ENCODE measurements around the gene ASF1B. TPM values are rescaled to one million over a fixed set of nuclear protein-coding genes. Genes with fewer than 3 reads are reported as not detected.

The ASF1B gene
- total RNA-seq, 2 experiments from 2014 or later, result 117 to 124 TPM

DNA sequence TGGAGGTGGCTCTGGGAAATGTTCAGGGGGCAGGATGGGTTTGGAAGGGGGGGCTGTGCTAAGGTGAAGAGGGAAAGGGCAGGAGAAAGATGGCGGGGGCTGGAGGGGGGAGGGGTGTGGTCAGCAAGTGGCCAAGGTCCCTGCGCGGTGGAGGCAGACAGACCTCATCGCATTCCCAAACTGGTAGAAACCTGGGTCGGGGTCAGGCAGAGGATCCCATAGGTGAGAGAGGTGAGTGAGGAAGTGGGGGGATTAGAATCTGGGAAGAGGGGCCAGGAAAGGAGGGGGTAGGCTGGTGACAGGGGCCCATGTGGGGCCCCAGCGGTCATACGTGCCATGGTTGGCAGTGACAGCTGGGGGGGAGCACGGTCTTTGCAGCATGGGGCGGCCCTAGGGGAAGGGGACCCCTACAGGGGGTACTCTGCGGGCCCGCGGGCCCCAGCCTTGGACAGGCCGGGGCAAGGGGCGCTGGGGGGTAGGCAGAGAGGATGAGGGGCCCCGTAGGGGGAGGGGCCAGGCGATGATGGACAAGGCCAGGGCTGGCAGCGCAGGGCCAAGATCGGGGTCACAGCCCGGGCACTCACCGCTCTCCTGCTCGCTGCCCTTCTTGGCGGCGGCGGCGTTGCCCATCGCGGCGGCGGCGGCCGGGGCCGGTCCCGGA lies 19.3 kb downstream of the ASF1B start:
- ATAC-seq, result peak; percentile 1
- CTCF ChIA-PET, result interaction anchor here (0.7 to 6.3 kb wide), 6 partner anchors 15 to 231 kb away, joined by 3 to 59 read pairs (median 4); partner anchors contain the start of gene ASF1B
- H3K9me3 Mint-ChIP-seq (ENCODE audit: low read depth), result no peaks in the 10 kb centered on the region
- H3K4me1 Mint-ChIP-seq, result peaks cover 45% of the 10 kb centered on the region
- peak overlapping the region; percentile 77 for H3K4me3 Mint-ChIP-seq
- DNase-seq, result peak; percentile 52
- H3K27ac Mint-ChIP-seq, result peak overlapping the region; percentile 21
- peaks cover 4% of the 10 kb centered on the region for H3K36me3 Mint-ChIP-seq
- no peaks in the 10 kb centered on the region for H3K27me3 Mint-ChIP-seq

DNA sequence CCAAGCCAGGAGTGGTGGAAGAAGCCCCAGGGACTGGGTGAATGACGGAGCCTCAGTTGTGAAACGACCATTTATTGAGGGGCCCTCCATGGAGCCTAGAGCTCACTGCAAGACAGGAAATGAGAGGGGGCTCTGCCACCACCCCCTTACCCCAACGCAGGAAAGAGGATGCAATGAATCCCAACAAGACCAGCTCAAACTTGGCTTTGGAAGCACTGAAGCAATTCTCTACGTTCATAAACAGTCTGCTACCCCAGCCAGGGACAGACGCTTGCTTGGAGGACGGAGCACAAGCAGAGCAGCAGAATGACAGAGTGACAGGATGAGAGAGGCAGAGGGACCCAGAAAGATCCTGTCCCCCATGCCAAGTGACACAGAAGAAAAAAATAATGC lies 19.9 kb downstream of the ASF1B start:
- Mint-ChIP-seq H3K36me3 (peaks cover 2% of the 10 kb centered on the region), H3K4me1 (peaks cover 47% of the 10 kb centered on the region), H3K27me3 (no peaks in the 10 kb centered on the region), H3K9me3 (ENCODE audit: low read depth) (no peaks in the 10 kb centered on the region), H3K27ac (peak overlapping the region; percentile 21), H3K4me3 (peak overlapping the region; percentile 77)
- ATAC-seq (no peak), DNase-seq (no peak)
- CTCF ChIA-PET, result interaction anchor here (1.4 to 6.3 kb wide), 5 partner anchors 15 to 236 kb away, joined by 3 to 59 read pairs (median 12); partner anchors contain the start of gene ASF1B

DNA sequence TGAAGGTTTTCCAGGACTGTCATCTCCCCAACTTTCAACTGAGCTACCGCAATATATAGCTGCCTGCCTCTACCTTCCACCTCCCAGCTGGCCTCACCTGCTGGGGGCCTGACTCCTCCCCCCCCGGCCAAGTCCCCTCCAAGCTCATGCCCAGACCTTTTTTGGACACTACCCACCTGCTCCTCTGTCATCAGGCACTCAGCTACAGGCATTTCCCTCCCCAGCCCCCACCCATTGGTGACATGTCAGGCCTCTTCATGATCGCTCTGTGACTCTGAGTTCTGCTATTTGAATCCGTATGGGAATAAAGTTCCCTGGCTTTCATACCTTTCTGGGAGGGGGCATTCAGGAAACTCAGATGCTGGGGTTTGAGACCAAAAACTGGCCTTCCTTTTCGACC lies 20.6 kb downstream of the ASF1B start:
- H3K9me3 Mint-ChIP-seq (ENCODE audit: low read depth), result no peaks in the 10 kb centered on the region
- no peak overlapping the region for H3K27ac Mint-ChIP-seq
- peaks cover 47% of the 10 kb centered on the region for H3K4me1 Mint-ChIP-seq
- no peaks in the 10 kb centered on the region for H3K36me3 Mint-ChIP-seq
- no peak for ATAC-seq
- H3K4me3 Mint-ChIP-seq, result peak overlapping the region; percentile 77
- H3K27me3 Mint-ChIP-seq, result no peaks in the 10 kb centered on the region
- CTCF ChIA-PET, result interaction anchor here (0.7 to 6.3 kb wide), 13 partner anchors 9 to 390 kb away, joined by 3 to 59 read pairs (median 4); partner anchors contain the start of gene ASF1B
- DNase-seq, result no peak

DNA sequence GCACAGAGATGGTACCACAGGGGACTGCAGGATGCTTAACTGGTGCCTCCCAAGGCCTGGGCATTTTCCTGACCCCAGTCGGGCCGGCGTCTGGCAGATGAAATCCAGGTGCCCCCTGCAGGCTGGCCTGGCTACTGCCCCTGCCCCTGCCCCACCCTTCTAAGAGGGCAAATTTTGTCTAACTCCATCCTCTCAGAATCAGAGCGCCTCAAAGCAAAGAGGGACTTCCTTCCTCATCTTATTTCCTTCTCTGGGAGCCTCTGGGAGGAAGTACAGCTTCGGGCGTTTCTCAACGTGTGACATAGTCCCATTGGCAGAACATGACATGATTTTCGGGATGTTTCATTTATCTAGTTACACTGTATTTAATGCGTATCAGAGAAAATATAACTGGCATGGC lies 21.5 kb downstream of the ASF1B start:
- Mint-ChIP-seq H3K27ac (no peak overlapping the region), H3K9me3 (ENCODE audit: low read depth) (no peaks in the 10 kb centered on the region), H3K4me3 (no peak overlapping the region), H3K27me3 (no peaks in the 10 kb centered on the region), H3K4me1 (peaks cover 47% of the 10 kb centered on the region), H3K36me3 (no peaks in the 10 kb centered on the region)
- no peak for ATAC-seq
- DNase-seq, result peak; percentile 70
- CTCF ChIA-PET, result interaction anchor here (0.7 to 6.3 kb wide), 20 partner anchors 10 to 391 kb away, joined by 3 to 59 read pairs (median 4); partner anchors contain the start of genes ASF1B and IL27RA

DNA sequence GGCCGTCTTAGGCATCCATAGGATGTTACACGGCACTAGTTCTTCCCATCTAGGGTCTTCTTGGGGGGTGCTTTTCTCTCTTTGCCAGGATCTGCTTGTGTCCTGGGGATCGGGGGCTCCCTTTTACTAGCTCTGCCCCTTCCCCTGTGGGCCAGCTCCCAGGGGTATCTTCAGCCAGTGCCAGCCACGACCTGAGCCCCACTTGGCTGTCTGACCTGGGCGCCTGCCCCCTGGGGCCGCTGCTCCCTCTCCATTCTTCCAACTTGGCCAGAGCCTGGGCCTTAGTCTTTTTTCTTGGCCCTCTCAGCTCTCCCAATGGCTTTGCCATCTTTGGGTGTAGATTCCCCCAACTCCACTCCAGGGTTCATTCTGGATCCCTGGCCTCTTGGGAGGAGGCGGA lies 21.9 kb downstream of the ASF1B start:
- Mint-ChIP-seq H3K9me3 (ENCODE audit: low read depth) (no peaks in the 10 kb centered on the region), H3K27me3 (no peaks in the 10 kb centered on the region), H3K4me3 (no peak overlapping the region), H3K4me1 (peaks cover 47% of the 10 kb centered on the region), H3K36me3 (no peaks in the 10 kb centered on the region), H3K27ac (no peak overlapping the region)
- CTCF ChIA-PET, result interaction anchor here (0.8 to 6.3 kb wide), 19 partner anchors 10 to 247 kb away, joined by 3 to 59 read pairs (median 5); partner anchors contain the start of genes ASF1B and IL27RA
- ATAC-seq (no peak), DNase-seq (no peak)

DNA sequence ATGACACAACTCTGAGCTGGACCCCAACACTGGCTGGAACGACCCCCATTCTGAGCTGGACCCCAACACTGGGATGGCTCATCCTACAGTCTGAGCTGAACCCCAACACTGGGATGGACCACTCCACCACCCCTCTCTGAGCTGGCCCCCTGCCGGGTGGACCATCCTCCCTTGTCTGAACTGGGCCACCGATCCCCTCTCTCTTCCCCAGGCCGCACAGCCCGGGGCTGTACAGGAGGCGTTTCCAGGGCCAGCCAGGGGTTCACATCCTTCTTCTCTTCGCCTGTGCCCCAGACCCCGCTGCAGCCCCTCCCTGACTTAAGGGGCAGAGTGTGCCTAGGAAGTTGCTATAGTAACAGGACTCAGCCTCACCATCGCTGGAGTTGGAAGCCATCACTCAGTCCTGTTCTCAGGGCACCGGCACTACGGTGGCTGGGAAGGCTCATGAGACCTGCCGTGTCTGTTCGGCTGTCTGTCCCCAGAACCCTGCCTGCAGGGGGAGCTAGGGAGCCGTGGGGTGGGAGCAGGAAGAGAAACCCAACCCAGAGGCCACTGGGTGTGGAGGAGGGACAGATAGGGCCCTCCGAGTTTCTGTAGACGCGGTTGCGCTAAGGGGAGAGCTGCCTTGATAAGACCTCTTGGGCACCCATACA lies 22.5 kb downstream of the ASF1B start:
- ATAC-seq (no peak), DNase-seq (peak; percentile 69)
- Mint-ChIP-seq H3K27ac (no peak overlapping the region), H3K27me3 (no peaks in the 10 kb centered on the region), H3K9me3 (ENCODE audit: low read depth) (no peaks in the 10 kb centered on the region), H3K36me3 (no peaks in the 10 kb centered on the region), H3K4me3 (no peak overlapping the region), H3K4me1 (peaks cover 44% of the 10 kb centered on the region)
- CTCF ChIA-PET, result interaction anchor here (0.8 to 6.3 kb wide), 20 partner anchors 9 to 247 kb away, joined by 3 to 59 read pairs (median 5); partner anchors contain the start of genes ASF1B and IL27RA

DNA sequence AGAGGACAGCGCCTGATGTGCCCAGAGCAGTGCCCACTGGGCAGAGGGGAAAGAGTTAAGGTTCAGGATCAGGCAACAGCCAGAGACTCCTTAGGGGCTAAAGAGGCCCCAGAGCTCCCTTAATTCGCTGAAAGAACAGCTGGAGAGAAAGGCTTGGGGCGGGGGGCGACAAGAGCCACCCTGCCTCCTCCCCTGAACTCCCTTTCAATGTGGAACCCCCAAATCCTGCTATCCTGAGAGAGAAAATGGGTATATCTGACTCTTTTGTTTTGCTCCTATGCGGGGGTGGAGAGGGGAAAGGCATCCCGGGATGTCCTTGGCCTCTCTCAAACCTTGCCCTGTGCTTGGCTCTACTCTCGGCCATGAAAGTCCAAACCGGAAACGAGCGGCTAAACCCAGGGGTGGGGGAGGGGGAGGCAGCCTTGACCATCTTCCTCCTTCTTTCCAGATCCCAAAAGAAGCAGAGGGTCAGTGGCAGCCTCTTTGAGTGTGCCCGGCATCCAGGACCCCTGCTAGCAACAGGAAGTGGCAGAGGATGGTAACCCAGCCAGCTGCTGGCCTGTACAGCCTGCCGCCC lies 23.5 kb downstream of the ASF1B start:
- H3K9me3 Mint-ChIP-seq (ENCODE audit: low read depth), result no peaks in the 10 kb centered on the region
- H3K36me3 Mint-ChIP-seq, result no peaks in the 10 kb centered on the region
- DNase-seq (no peak), ATAC-seq (no peak)
- no peak overlapping the region for H3K4me3 Mint-ChIP-seq
- CTCF ChIA-PET, result interaction anchor here (0.7 to 6.3 kb wide), 7 partner anchors 8 to 232 kb away, joined by 3 to 59 read pairs (median 8); partner anchors contain the start of gene ASF1B
- H3K27me3 Mint-ChIP-seq, result no peaks in the 10 kb centered on the region
- H3K4me1 Mint-ChIP-seq, result peaks cover 38% of the 10 kb centered on the region
- no peak overlapping the region for H3K27ac Mint-ChIP-seq

DNA sequence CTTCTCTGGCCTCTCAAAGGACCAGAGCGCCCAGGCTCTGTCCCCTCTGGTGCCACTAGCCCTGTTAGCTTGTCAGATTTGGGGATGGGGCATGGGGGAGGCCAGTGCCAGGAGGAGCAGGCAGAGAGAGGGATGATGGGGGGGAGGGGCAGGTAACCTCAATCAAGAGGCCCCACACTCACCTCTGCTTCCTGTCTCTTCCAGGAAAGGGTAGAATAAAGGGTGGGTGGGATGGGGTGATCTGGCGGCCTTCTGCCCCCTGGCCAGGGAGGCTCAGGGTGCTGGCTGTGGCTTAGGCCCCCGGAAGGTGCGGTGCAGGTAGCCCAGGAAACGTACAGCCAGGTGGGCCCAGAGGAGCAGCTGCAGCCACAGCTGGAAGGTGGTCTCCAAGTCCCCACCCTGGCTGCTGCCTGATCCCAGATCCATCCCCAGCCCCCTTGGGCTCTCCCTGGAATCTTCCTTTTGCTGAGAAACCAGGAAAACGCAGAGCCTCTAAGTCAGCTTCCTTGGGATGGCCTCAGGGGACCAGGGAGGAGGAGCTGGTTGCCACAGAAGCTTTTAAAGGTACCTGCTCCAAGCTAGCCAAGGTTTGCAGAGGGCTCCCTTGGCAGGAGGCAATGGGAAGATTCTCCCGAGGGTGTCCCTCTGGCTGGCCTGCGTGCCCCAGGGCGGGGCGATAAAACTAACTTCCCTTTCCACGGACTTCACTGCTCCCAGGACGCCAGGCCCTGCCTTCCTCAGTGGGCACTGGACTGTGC lies 24.2 kb downstream of the ASF1B start:
- H3K27me3 Mint-ChIP-seq, result no peaks in the 10 kb centered on the region
- H3K9me3 Mint-ChIP-seq (ENCODE audit: low read depth), result no peaks in the 10 kb centered on the region
- no peak for DNase-seq
- CTCF ChIA-PET, result interaction anchor here (0.7 to 6.3 kb wide), 2 partner anchors 23 to 52 kb away, joined by 3 to 59 read pairs; partner anchors contain the start of gene ASF1B
- H3K4me3 Mint-ChIP-seq, result no peak overlapping the region
- peaks cover 37% of the 10 kb centered on the region for H3K4me1 Mint-ChIP-seq
- H3K27ac Mint-ChIP-seq, result no peak overlapping the region
- no peaks in the 10 kb centered on the region for H3K36me3 Mint-ChIP-seq
- ATAC-seq, result no peak

DNA sequence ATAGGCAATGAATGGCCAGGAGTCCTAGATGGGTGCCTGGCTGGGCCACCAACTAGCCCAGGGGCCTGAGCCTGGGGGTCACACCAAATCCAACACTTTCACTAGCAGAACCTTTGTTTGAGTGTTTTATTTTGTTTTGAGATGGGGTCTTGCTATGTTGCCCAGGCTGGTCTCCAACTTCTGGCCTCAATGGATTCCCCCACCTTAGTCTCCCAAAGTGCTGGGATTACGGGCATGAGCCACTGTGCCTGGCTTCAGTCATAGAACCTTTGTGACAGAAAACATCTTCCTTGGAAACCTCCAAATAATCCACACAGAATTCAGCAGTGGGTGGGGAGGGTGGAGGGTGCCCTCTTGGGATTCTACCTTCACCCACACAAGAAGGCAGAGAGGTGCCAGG lies 24.9 kb downstream of the ASF1B start:
- H3K9me3 Mint-ChIP-seq (ENCODE audit: low read depth), result no peaks in the 10 kb centered on the region
- H3K4me3 Mint-ChIP-seq, result no peak overlapping the region
- H3K27ac Mint-ChIP-seq, result no peak overlapping the region
- DNase-seq (no peak), ATAC-seq (no peak)
- CTCF ChIA-PET, result no interaction called here
- H3K36me3 Mint-ChIP-seq, result no peaks in the 10 kb centered on the region
- H3K27me3 Mint-ChIP-seq, result no peaks in the 10 kb centered on the region
- peaks cover 32% of the 10 kb centered on the region for H3K4me1 Mint-ChIP-seq

DNA sequence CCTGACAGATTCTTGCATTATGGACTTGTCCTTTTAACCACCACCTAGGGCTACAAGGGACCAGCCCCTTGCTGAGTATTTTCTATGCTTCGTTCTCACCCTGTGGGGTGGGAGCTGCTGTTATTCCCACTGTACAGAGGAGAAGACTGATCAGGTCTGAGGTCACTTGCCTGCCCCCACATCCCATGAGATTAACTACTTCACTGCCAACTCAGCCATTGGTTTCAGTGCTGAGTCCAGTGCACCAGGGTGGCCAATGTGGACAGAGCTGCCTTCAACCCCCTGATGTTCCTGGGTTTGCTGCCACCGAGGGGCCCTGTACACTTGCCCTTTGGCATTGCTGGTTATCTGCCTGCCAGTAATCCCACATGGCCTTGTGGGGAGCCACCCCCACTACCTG lies 25.7 kb downstream of the ASF1B start:
- Mint-ChIP-seq H3K4me3 (no peak overlapping the region), H3K36me3 (no peaks in the 10 kb centered on the region), H3K27ac (no peak overlapping the region), H3K4me1 (peaks cover 24% of the 10 kb centered on the region), H3K27me3 (no peaks in the 10 kb centered on the region), H3K9me3 (ENCODE audit: low read depth) (no peaks in the 10 kb centered on the region)
- ATAC-seq (no peak), DNase-seq (no peak)
- CTCF ChIA-PET, result interaction anchor here (0.7 to 0.8 kb wide), 2 partner anchors 12 to 229 kb away, joined by 3 to 4 read pairs; no protein-coding TSS in a partner anchor

DNA sequence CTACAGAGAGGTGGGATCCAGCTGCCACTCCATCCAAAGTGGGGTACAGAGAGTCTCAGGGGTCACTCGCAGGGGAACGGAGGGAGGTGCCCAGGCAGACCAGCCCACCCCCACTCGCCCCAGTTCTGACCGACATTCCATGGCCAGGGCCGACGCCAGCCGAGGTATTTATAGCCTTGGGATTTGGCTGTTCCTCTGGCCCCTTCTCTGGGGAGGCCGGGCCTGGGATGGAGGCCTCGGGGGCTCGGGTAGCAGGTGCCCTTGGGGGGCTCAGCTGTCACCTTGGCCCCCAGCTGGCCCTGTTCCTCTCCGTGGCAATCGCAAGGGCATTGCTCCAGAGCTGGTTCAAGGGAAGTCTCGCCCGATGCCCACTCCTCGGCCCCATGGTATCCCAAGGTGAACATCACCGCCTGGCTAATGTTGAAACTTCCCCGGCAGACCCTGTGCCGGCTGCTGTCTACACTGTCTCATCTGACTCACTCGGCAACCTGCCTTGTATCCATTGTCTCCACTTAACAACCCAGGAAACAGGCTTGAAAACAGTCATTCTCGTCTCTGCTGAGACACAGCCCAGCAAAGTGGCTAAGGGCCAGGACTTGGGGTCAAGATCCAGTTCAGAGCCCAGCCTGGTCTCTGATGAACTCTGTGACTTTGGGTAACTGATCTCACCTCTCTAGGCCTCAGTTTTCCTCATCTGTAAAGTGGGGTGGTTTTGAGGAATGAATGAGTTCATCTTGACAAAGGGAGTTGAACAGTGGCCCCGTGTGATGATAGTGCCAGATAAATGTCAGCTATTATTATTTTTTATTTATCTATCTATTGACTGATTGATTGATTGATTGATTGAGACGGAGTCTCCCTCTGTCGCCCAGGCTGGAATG lies 28.6 kb downstream of the ASF1B start:
- Mint-ChIP-seq H3K27ac (no peak overlapping the region), H3K4me1 (peaks cover 5% of the 10 kb centered on the region), H3K36me3 (no peaks in the 10 kb centered on the region), H3K4me3 (no peak overlapping the region), H3K9me3 (ENCODE audit: low read depth) (no peaks in the 10 kb centered on the region), H3K27me3 (no peaks in the 10 kb centered on the region)
- DNase-seq, result no peak
- CTCF ChIA-PET, result interaction anchor here (1.0 kb wide), 1 partner anchor 29 kb away, joined by 5 read pairs; no protein-coding TSS in a partner anchor
- no peak for ATAC-seq

DNA sequence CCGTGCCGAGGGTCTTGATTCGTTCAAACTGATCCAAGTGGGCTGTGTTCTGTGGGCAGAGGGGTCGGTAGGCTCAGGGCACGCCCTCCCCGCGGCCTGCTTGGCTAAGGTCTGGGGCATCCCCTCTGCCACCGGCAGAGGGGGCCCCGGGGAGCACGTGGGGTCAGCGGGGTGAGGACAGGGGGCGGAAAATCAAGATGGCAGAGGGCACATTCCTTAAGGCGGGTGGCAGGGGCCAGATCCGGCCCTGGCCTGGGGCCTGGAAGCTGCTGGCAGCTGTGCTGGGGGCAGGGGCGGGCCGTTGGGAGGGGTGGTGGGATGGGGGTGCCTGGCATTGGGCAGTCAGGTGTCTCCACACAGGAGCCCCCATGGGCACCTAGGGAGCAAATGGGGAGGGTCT lies 29.5 kb downstream of the ASF1B start:
- no peaks in the 10 kb centered on the region for H3K9me3 Mint-ChIP-seq (ENCODE audit: low read depth)
- peaks cover 2% of the 10 kb centered on the region for H3K4me1 Mint-ChIP-seq
- H3K4me3 Mint-ChIP-seq, result no peak overlapping the region
- DNase-seq (no peak), ATAC-seq (no peak)
- no peaks in the 10 kb centered on the region for H3K27me3 Mint-ChIP-seq
- no peak overlapping the region for H3K27ac Mint-ChIP-seq
- H3K36me3 Mint-ChIP-seq, result no peaks in the 10 kb centered on the region
- CTCF ChIA-PET, result interaction anchor here (4.4 kb wide), 1 partner anchor 7 kb away, joined by 16 read pairs; no protein-coding TSS in a partner anchor
